NCI-H1694 treated with DMSO at 0.1 percent for 48 hours (cell line): Measurements from ENCODE around the gene GPR146.

ENCODE experiments used
- DNase-seq: peaks from one replicate; lab custom pipeline; 2025; lab: John Stamatoyannopoulos, UW

GPR146 gene

DNA sequence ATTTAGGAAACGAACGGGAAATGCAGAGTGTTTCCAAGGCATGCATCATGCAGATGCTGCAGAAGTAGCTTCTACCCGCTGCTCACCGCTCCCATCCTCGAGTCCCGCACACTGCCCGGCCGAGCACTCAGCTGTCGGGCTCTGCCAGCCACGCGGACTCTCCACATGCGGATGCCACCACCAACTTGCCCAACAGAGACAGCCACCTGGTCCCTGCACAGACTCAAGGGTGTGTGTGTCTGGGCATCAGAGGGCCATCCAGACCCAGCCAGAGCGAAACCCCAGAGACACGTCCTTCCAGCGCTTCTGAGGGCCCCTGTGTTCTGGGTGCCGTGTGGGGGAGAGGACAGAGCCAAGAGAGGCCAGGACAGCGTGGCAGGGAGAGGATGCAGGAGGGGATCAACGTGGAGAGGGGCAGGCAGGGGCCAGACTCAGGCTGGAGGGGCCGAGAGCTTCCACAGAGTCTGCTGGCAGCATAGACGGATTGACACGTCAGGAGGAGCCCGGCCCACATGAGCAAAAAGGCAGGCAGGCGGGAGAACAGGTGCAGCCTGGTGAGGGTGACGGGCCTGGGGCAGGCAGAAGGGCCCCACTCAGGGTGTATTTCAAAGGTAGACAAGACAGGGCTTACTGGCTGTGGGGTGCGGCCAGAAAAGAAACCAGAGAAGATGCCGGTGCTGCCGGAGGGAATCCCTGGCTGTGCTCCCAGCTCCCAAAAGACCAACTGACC is 61.9 kb downstream of the GPR146 start:
- DNase-seq = no peak

DNA sequence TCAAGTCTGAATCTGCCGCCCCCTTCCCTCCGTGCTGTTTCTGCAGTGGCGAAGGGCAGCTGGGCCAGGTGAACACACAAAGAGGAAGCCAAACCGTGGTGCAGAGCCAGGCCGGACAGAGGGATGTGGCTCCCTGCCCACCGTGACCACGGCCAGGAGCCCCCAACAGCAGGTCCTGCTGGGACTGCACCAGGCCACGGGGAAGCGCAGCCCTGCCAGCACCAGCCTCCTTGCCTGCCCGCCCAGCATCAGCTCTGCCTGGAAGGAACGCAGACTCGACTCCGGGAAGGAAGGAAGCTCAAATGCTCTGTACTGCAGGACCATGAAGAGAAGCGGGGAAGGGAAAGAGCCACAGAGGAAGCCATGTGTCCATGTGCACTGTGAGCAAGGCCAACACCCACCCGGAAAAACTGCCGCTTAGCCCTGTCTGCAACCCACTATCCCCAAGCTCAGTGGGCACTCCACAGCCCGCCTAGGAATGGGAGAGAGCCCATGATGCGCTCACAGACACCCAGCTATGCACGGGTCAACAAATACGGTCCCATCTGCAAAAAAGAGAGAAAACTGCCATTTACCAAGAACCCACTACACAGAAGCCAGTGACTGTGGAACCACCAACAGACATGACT is 62.6 kb downstream of the GPR146 start:
- DNase-seq = no peak

GRCh38 chr7:1108264-1108920 is 64.0 kb downstream of the GPR146 start:
- DNase-seq = no peak
